Measurements from ENCODE around the gene JAG2. TPM values are rescaled to one million over a fixed set of nuclear protein-coding genes. Genes with fewer than 3 reads are reported as not detected.

JAG2 gene
- total and polyA plus RNA-seq, 2 of the 4 experiments (the other 2 are of a cell fraction) = 0.18 to 0.58 TPM

- Histone ChIP-seq H3K27ac (ENCODE audit: insufficient read depth, low read length) (no peak overlapping the region), H3K4me1 (ENCODE audit: control insufficient read depth, insufficient read depth, low read length) (no peaks in the 10 kb centered on the region), H3K9ac (ENCODE audit: low read depth, low read length) (no peak overlapping the region), H3K27me3 (ENCODE audit: control insufficient read depth, insufficient read depth, low read length) (peaks cover 43% of the 10 kb centered on the region), H3K9me3 (ENCODE audit: control insufficient read depth, insufficient read depth, low read length) (peaks cover 10% of the 10 kb centered on the region), H4K20me1 (ENCODE audit: insufficient read depth, low read length) (no peaks in the 10 kb centered on the region), H3K56ac (ENCODE audit: extremely low read depth, insufficient read depth, low read length) (no peak overlapping the region), H4K91ac (ENCODE audit: insufficient read depth, low read depth, low read length) (no peak overlapping the region), H3K23ac (ENCODE audit: low read depth, low read length) (no peak overlapping the region), H3K14ac (replicated peaks; ENCODE audit: low read depth, low read length) (no peak overlapping the region), H2AK5ac (ENCODE audit: low read depth, low read length) (no peak overlapping the region), H2BK20ac (ENCODE audit: low read depth, low read length) (no peak overlapping the region), H3K79me1 (ENCODE audit: low read depth in 1 of 2, low read length in 2 of 2) (no peaks in the 10 kb centered on the region), H2BK120ac (ENCODE audit: low read depth, low read length) (no peak overlapping the region), H2AFZ (replicated peaks; ENCODE audit: low read length, poor library complexity) (no peak overlapping the region), H3K36me3 (ENCODE audit: control insufficient read depth, insufficient read depth, low read length) (no peaks in the 10 kb centered on the region), H3K18ac (ENCODE audit: low read depth, low read length) (no peak overlapping the region), H2BK5ac (ENCODE audit: low read depth, low read length, poor library complexity, severe bottlenecking) (no peak overlapping the region), H4K8ac (ENCODE audit: low read depth in 2 of 2, low read length in 2 of 2) (no peak overlapping the region), H3K9me1 (ENCODE audit: insufficient read depth, low read length) (no peaks in the 10 kb centered on the region), H3K4me3 (ENCODE audit: insufficient read depth, low read depth, low read length) (no peak overlapping the region), H4K5ac (ENCODE audit: low read depth, low read length) (no peak overlapping the region), H2AK9ac (replicated peaks; ENCODE audit: low read depth, low read length, poor library complexity) (no peak overlapping the region), H2BK15ac (ENCODE audit: low read depth, low read length) (no peak overlapping the region), H3K4me2 (ENCODE audit: low read depth, low read length) (no peak overlapping the region), H3K4ac (ENCODE audit: low read depth, low read length) (no peak overlapping the region)
- WGBS, 2 experiments (ENCODE audit: extremely low coverage in 2 of 2, insufficient read length in 1 of 2) = no CpG with 5 or more reads among the region's 9 CpGs
- intact Hi-C loops (cut with micrococcal nuclease) (no loop called here), dilution Hi-C loops (cut with HindIII; ENCODE audit: low sequenced_read_pairs, unreplicated experiment) (no loop called here), in situ Hi-C loops (cut with MboI; ENCODE audit: low sequenced_read_pairs) (no loop called here)
- DNase-seq = no peak
- no peak for ATAC-seq (ENCODE audit: low read depth)
- POLR2A ChIA-PET (ENCODE audit: unreplicated experiment) = no interaction called here
- TF ChIP-seq POLR2A (IDR thresholded peaks at IDR 0.05; ENCODE audit: low read depth, low read length) (no peak), RAD21 (IDR thresholded peaks at IDR 0.05; ENCODE audit: low read length) (no peak), NFE2L2 (IDR thresholded peaks at IDR 0.05; ENCODE audit: low read depth, low read length) (no peak), FOS (IDR thresholded peaks at IDR 0.05; ENCODE audit: low read depth, low read length) (no peak), CHD1 (IDR thresholded peaks at IDR 0.05; ENCODE audit: low read depth, low read length) (no peak), RFX5 (IDR thresholded peaks at IDR 0.05; ENCODE audit: low read depth, low read length) (no peak), CTCF (conservative IDR thresholded peaks at IDR 0.05; ENCODE audit: low read depth, low read length) (no peak), BHLHE40 (IDR thresholded peaks at IDR 0.05; ENCODE audit: low read depth, low read length) (no peak), USF2 (IDR thresholded peaks at IDR 0.05; ENCODE audit: low read depth, low read length) (no peak), SMC3 (IDR thresholded peaks at IDR 0.05; ENCODE audit: low read depth, low read length) (no peak), MXI1 (IDR thresholded peaks at IDR 0.05; ENCODE audit: borderline replicate concordance, low read depth, low read length) (no peak), CEBPB (IDR thresholded peaks at IDR 0.05; ENCODE audit: low read depth, low read length) (no peak), MAZ (IDR thresholded peaks at IDR 0.05; ENCODE audit: borderline replicate concordance, low read depth, low read length) (no peak), ELK1 (IDR thresholded peaks at IDR 0.05; ENCODE audit: borderline replicate concordance, low read depth, low read length) (no peak)
- no TSS peak for BruUV-seq (replicated peaks)
- CTCF ChIA-PET = no interaction called here
These were observed 41.6 kb downstream of the JAG2 start for GRCh38 chr14:105126981-105127329.

Measured in IMR-90 (cell line).